Endothelial cell of umbilical vein (primary cell): Measurements from ENCODE around the gene DYNC1H1. TPM values are rescaled to one million over a fixed set of nuclear protein-coding genes. Genes with fewer than 3 reads are reported as not detected.

Experiments
- BruUV-seq: library from RNA; stranded (reverse); fragments of 400-500 nt; replicated peaks from 2 replicates; lab custom pipeline; 2021; lab: Mats Ljungman, UMichigan
- CTCF ChIA-PET: fragments of 300-600, 350-600 bp; sonication (Branson Sonifier 250); formaldehyde crosslinking; loops from one replicate; lab custom pipeline; 2021; ENCODE audit warnings: antibody characterized with exemption, inconsistent platforms; lab: Charles Lee
- POLR2A ChIA-PET: fragments of 300-600, 350-600 bp; sonication (Branson Sonifier 250); formaldehyde crosslinking; loops from one replicate; lab custom pipeline; 2021; ENCODE audit warnings: antibody characterized with exemption, inconsistent platforms; lab: Charles Lee
- DNase-seq: peaks from one replicate; pipeline ENCODE4 v3.0.0-alpha.2; 2011; ENCODE audit warnings: low read depth, low spot score
- FAIRE-seq: peaks from 2 replicates; lab custom pipeline; 2011; peaks lifted over from hg19 to GRCh38; lab: Jason Lieb, UNC
- H2AFZ ChIP-seq: 2 replicates; pipeline ENCODE4 v1.6.0; 2012; ENCODE audit warnings: low read depth, low read length, control low read depth, inconsistent platforms
- H3K27ac ChIP-seq: 2 replicates; pipeline ENCODE4 v1.5.1; 2011; ENCODE audit warnings: low read depth, mild to moderate bottlenecking, control low read depth, low read length, moderate library complexity; ENCODE audit not compliant: insufficient read depth
- H3K27me3 ChIP-seq, 2 experiments: 2 replicates each; pipeline versions ENCODE4 v1.6.0 to v1.6.1; 2011; ENCODE audit warnings: low read length in 2 of 2, mixed read lengths in 1 of 2; ENCODE audit not compliant: control insufficient read depth in 2 of 2, insufficient read depth in 2 of 2
- H3K36me3 ChIP-seq, 2 experiments: 2 replicates in 1 of 2; 3 replicates in 1 of 2; pipeline ENCODE4 v1.5.1; 2011; ENCODE audit warnings: low read length in 2 of 2, mild to moderate bottlenecking in 1 of 2, moderate library complexity in 1 of 2; ENCODE audit not compliant: control insufficient read depth in 2 of 2, insufficient read depth in 2 of 2; ENCODE audit errors: extremely low read depth in 1 of 2
- H3K4me1 ChIP-seq: 3 replicates; pipeline ENCODE4 v1.5.1; 2011; ENCODE audit warnings: mild to moderate bottlenecking, low read length; ENCODE audit not compliant: control insufficient read depth, insufficient read depth; ENCODE audit errors: extremely low read depth
- H3K4me2 ChIP-seq: 2 replicates; pipeline ENCODE4 v1.6.1; 2011; ENCODE audit warnings: low read length, control low read depth, mixed read lengths; ENCODE audit not compliant: insufficient read depth
- H3K4me3 ChIP-seq, 3 experiments: fragments of 200-600 bp in 1 of 3; sonication (generic), shearing (Covaris generic) in 1 of 3; replicated peaks in 1 of 3; 2 replicates each; pipeline ENCODE4 v1.5.1; 2011 to 2016; ENCODE audit warnings: control low read depth in 3 of 3, low read length in 3 of 3, mild to moderate bottlenecking in 2 of 3, inconsistent platforms in 1 of 3, low read depth in 1 of 3, moderate library complexity in 1 of 3; ENCODE audit not compliant: insufficient read depth in 1 of 3
- H3K79me2 ChIP-seq: 2 replicates; pipeline ENCODE4 v1.6.0; 2012; ENCODE audit warnings: low read length, inconsistent platforms; ENCODE audit not compliant: control insufficient read depth, insufficient read depth
- H3K9ac ChIP-seq: replicated peaks from 2 replicates; pipeline ENCODE3; 2011; ENCODE audit warnings: low read length, control low read depth; ENCODE audit not compliant: insufficient read depth; ENCODE audit errors: extremely low read depth
- H3K9me1 ChIP-seq: replicated peaks from 3 replicates; pipeline ENCODE4 v1.6.0; 2011; ENCODE audit warnings: mild to moderate bottlenecking, low read length; ENCODE audit not compliant: control insufficient read depth, insufficient read depth; ENCODE audit errors: extremely low read depth
- H3K9me3 ChIP-seq: replicated peaks from 2 replicates; pipeline ENCODE4 v1.5.1; 2012; ENCODE audit warnings: low read length, inconsistent platforms; ENCODE audit not compliant: control insufficient read depth, insufficient read depth
- H4K20me1 ChIP-seq: replicated peaks from 2 replicates; pipeline ENCODE3; 2011; ENCODE audit warnings: mild to moderate bottlenecking, low read length; ENCODE audit not compliant: control insufficient read depth, insufficient read depth; ENCODE audit errors: extremely low read depth
- CTCF ChIP-seq, 2 donors: IDR thresholded peaks; 1 replicate in 1 of 2; 2 replicates in 1 of 2; pipeline ENCODE4 v1.5.1; 2011; ENCODE audit warnings: low read length in 2 of 2, mild to moderate bottlenecking in 2 of 2, moderate library complexity in 2 of 2, control low read depth in 1 of 2, inconsistent platforms in 1 of 2, low read depth in 1 of 2; ENCODE audit not compliant: insufficient read depth in 1 of 2; ENCODE audit errors: extremely low read depth in 1 of 2
- EZH2 ChIP-seq: IDR thresholded peaks from 2 replicates; pipeline ENCODE4 v1.6.1; 2012; ENCODE audit warnings: borderline replicate concordance, low read depth, mild to moderate bottlenecking, moderate library complexity, low read length, inconsistent platforms; ENCODE audit not compliant: severe bottlenecking
- FOS ChIP-seq: IDR thresholded peaks from 2 replicates; pipeline ENCODE4 v1.6.1; 2011; ENCODE audit warnings: mild to moderate bottlenecking, low read length, moderate library complexity, borderline replicate concordance; ENCODE audit not compliant: insufficient read depth
- GATA2 ChIP-seq: IDR thresholded peaks from 2 replicates; pipeline ENCODE4 v1.7.0; 2011; ENCODE audit warnings: low read depth, mild to moderate bottlenecking, moderate library complexity, mixed read lengths, low read length; ENCODE audit not compliant: insufficient read length, insufficient read depth
- MYC ChIP-seq: IDR thresholded peaks from one replicate; pipeline ENCODE4 v1.6.1; 2011; ENCODE audit warnings: mild to moderate bottlenecking, low read depth, low read length
- POLR2AphosphoS5 ChIP-seq: IDR thresholded peaks from 2 replicates; pipeline ENCODE4 v1.6.1; 2012; ENCODE audit warnings: low read depth, mild to moderate bottlenecking, control low read depth, low read length, moderate library complexity; ENCODE audit not compliant: insufficient read depth
- dilution Hi-C: fragments of 300-500 bp; cut with MboI; formaldehyde crosslinking; loops from one replicate; pipeline ENCODE4 v1.15.0; 2019; ENCODE audit warnings: low sequenced_read_pairs; ENCODE audit not compliant: extremely low pct_ligation_motif_present
- intact Hi-C: fragments of 100-400 bp; cut with micrococcal nuclease; formaldehyde crosslinking; loops from one replicate; pipeline ENCODE4 v1.10.0; 2022
- polyA plus RNA-seq, 4 experiments: library from polyadenylated mRNA; depleted of rRNA in 3 of 4; stranded (reverse) in 3 of 4; unstranded in 1 of 4; fragments of >200 nt; gene quantifications; 2 replicates each; pipeline versions ENCODE4 v1.2.1 to v1.2.3, GENCODE V29; 2011 to 2012; ENCODE audit warnings: missing spikeins in 1 of 4
- total RNA-seq: library from RNA; stranded (reverse); gene quantifications from 2 replicates; pipeline ENCODE4 v1.2.3, GENCODE V29; 2021

The DYNC1H1 gene
- total and polyA plus RNA-seq, 2 donors (not counting 3 experiments of a cell fraction or from before 2014, with no cell fraction given) = 254 to 648 TPM

- H3K4me3 ChIP-seq = no peak overlapping the region
- H3K9me3 ChIP-seq = no peaks in the 10 kb centered on the region
- no peak overlapping the region for H3K4me2 ChIP-seq
- H3K9me1 ChIP-seq = no peaks in the 10 kb centered on the region
- dilution Hi-C loops (no loop called here), intact Hi-C loops (no loop called here)
- POLR2A ChIA-PET = no interaction called here
- H4K20me1 ChIP-seq = no peaks in the 10 kb centered on the region
- FAIRE-seq = no peak
- no peaks in the 10 kb centered on the region for H3K79me2 ChIP-seq
- H3K9ac ChIP-seq = no peak overlapping the region
- DNase-seq = no peak
- CTCF ChIA-PET = interaction anchor here (0.6 to 1.8 kb wide), 5 partner anchors 10 to 265 kb away, joined by 3 to 7 read pairs (median 3); no protein-coding TSS in a partner anchor
- H2AFZ ChIP-seq = no peak overlapping the region
- no TSS peak for BruUV-seq
- H3K27me3 ChIP-seq = no peaks in the 10 kb centered on the region
- H3K36me3 ChIP-seq = peaks cover 12 to 44% of the 10 kb centered on the region in 2 experiments
- H3K4me1 ChIP-seq = no peaks in the 10 kb centered on the region
- H3K27ac ChIP-seq = no peak overlapping the region
- TF ChIP-seq POLR2AphosphoS5 (no peak), CTCF (IDR thresholded peaks at IDR 0.05; ENCODE audit: extremely low read depth in 1 of 2, insufficient read depth in 1 of 2, low read depth in 1 of 2, low read length in 2 of 2) (no peak), GATA2 (no peak), EZH2 (no peak), MYC (no peak), FOS (no peak)
These were observed 88.1 kb downstream of the DYNC1H1 start for GRCh38 chr14:102052522-102052921.
